ENCODE results near the gene SERPINE1.

DNA sequence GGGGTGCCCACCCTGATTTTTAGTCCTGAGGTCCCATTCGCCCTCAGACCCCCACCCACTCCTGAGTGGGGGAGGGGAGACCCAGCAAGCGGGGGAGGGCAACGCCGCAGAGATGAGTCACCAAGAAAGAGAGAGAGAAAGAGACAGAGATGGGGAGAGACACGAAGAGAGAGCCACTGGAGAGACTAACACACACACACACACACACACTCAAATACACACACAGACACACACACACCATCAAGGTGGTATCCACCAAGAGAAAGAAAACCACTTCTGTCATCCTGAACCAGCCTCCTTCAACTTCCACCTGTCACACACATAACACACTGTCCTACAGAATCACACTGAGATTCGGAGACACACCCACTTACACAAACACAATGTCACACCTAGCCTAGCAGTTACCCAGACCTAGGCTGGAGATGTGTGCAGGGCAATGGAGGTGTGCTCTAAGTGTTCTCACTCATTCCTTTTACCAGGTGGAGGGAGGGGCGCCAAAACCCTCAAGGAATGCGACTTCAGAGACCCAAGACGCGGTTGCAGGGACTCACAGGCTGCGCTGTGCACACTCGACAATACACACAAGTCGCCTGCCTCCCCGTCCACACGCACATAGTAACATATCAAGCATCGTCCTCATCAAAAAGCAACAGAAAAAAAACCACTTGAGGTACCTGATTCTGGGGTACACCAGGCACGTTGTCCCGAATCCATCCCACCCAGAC lies 42.4 kb downstream of the SERPINE1 start:
- TF ChIP-seq, protein P1, sequence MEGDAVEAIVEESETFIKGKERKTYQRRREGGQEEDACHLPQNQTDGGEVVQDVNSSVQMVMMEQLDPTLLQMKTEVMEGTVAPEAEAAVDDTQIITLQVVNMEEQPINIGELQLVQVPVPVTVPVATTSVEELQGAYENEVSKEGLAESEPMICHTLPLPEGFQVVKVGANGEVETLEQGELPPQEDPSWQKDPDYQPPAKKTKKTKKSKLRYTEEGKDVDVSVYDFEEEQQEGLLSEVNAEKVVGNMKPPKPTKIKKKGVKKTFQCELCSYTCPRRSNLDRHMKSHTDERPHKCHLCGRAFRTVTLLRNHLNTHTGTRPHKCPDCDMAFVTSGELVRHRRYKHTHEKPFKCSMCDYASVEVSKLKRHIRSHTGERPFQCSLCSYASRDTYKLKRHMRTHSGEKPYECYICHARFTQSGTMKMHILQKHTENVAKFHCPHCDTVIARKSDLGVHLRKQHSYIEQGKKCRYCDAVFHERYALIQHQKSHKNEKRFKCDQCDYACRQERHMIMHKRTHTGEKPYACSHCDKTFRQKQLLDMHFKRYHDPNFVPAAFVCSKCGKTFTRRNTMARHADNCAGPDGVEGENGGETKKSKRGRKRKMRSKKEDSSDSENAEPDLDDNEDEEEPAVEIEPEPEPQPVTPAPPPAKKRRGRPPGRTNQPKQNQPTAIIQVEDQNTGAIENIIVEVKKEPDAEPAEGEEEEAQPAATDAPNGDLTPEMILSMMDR (IDR thresholded peaks at IDR 0.05), result no peak
- TF ChIP-seq EP300 (IDR thresholded peaks at IDR 0.05), result no peak
- no peak for TF ChIP-seq POLR2A (IDR thresholded peaks at IDR 0.05)
